HEK293 (cell line): ENCODE measurements around the gene CYRIA.

ENCODE experiments used
- SALL2 ChIP-seq: fragments of 450-650 bp; formaldehyde crosslinking; IDR thresholded peaks from 2 replicates; pipeline ENCODE4 v1.5.0; 2017; ENCODE audit warnings: missing biosample characterization, mild to moderate bottlenecking, missing genetic modification characterization, borderline replicate concordance
- ZNF404 ChIP-seq: fragments of 450-650 bp; formaldehyde crosslinking; IDR thresholded peaks from 2 replicates; pipeline ENCODE4 v1.5.1; 2017; ENCODE audit warnings: missing biosample characterization, missing genetic modification characterization
- TF ChIP-seq, protein P1 (sequence below): fragments of 450-650 bp; formaldehyde crosslinking; IDR thresholded peaks from 2 replicates; pipeline ENCODE4 v1.5.1; 2016; ENCODE audit warnings: missing biosample characterization, missing genetic modification characterization

DNA sequence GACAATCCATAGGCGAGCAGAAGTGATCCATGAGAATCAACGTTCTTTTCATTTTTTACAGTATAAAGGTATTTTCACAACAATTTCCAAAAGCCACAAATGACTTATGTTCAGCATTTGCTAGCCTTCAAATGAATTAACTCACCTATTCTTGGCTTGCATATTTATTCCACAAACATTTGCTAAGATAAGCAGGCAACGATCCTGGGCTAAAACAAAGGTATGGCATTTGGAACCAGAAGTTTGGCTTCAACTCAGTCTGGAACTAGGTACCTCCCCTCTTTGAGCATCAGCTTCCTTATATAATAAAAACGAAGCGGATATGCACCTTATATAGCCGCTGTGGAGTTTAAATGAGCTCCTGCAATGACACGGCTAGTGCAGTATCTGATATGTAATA is 20.5 kb downstream of the CYRIA start:
- TF ChIP-seq, protein P1, sequence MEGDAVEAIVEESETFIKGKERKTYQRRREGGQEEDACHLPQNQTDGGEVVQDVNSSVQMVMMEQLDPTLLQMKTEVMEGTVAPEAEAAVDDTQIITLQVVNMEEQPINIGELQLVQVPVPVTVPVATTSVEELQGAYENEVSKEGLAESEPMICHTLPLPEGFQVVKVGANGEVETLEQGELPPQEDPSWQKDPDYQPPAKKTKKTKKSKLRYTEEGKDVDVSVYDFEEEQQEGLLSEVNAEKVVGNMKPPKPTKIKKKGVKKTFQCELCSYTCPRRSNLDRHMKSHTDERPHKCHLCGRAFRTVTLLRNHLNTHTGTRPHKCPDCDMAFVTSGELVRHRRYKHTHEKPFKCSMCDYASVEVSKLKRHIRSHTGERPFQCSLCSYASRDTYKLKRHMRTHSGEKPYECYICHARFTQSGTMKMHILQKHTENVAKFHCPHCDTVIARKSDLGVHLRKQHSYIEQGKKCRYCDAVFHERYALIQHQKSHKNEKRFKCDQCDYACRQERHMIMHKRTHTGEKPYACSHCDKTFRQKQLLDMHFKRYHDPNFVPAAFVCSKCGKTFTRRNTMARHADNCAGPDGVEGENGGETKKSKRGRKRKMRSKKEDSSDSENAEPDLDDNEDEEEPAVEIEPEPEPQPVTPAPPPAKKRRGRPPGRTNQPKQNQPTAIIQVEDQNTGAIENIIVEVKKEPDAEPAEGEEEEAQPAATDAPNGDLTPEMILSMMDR = no peak
- TF ChIP-seq ZNF404 (no peak), SALL2 (tag by site-specific recombination) (no peak)
